Stimulated activated CD4-positive, alpha-beta T cell treated with anti-CD3 and anti-CD28 coated beads, Interleukin-15, amount 100 ng/mL, for 48 hours (primary cell): ENCODE measurements around the gene PLCH2.
"Not testable (repeated sequence)": the region's sequence is repeated elsewhere in the genome, so short reads cannot be mapped to it uniquely, and the experiment has no call there.

Source experiments
- DNase-seq, 2 donors: peaks; one replicate each; pipeline ENCODE4 v3.0.0-alpha.2; 2020; ENCODE audit warnings: low read depth in 2 of 2

Gene PLCH2

GRCh38 chr1:2443277-2444137 is 32.6 kb upstream of the PLCH2 start:
- DNase-seq, result peak in 1 of 2 donors; percentile 14

GRCh38 chr1:2444138-2444591 is 31.9 kb upstream of the PLCH2 start:
- no peak for DNase-seq

- no peak for DNase-seq
Observed at GRCh38 chr1:2445162-2445822, 30.8 kb upstream of the PLCH2 start.

DNA sequence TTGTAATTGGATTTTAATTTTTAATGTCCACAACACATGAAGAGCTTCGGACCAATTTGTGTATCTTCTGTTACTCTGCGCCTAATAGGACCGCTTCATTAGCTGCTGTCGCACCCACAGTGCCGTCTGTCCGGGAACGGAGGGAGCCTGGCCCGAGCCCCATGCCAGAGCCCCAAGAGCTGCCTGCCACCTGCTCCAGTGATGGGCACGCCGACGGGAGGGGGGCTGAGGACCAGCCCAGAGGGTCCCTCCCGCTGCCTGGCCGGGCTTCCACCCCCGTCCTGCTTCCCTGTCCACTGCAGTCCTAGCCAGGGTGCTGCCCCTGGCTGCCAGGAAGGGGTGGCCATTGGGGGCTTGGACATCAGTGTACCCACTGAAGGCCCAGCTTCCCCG is 30.3 kb upstream of the PLCH2 start:
- no peak for DNase-seq

DNA sequence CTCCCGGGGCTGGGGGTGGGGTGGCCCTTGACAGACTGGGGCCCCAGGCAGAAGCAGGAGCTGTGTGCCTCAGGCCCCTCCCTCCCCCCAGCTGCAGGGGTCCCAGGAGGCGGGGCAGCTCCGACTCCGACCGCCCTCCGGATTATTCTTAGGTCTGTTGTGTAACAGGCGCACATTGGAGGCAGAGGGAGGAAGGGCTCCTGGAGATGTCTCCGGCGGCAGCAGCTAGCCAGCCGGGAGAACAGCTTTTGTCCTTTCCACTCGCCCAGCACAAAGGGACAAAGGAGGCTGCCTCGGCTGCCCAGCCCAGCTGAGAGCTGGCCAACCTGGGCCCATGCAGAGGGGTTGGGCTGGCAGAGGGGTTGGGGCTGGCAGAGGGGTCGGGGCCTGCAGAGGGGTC is 29.7 kb upstream of the PLCH2 start:
- no peak for DNase-seq

DNA sequence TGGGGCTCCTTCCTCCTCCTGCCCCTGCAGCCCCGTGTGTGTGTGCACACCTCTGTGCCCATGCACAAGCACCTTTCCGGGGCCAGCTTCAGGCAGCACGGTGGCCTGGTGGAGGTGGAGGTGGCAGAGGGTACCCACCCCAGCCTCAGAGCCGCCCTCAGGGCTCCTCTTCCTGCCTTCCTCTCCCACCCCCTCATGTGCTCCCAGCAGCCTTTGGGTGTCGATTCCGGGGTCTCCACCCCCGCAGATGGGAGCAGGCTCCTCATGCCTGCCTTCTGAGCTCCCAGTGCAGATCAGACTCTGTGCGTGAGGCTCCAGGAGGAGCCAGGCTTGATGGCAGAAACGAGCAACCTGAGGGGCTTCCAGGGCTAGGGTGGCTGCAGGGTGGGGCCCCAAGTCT is 29.2 kb upstream of the PLCH2 start:
- no peak for DNase-seq

DNA sequence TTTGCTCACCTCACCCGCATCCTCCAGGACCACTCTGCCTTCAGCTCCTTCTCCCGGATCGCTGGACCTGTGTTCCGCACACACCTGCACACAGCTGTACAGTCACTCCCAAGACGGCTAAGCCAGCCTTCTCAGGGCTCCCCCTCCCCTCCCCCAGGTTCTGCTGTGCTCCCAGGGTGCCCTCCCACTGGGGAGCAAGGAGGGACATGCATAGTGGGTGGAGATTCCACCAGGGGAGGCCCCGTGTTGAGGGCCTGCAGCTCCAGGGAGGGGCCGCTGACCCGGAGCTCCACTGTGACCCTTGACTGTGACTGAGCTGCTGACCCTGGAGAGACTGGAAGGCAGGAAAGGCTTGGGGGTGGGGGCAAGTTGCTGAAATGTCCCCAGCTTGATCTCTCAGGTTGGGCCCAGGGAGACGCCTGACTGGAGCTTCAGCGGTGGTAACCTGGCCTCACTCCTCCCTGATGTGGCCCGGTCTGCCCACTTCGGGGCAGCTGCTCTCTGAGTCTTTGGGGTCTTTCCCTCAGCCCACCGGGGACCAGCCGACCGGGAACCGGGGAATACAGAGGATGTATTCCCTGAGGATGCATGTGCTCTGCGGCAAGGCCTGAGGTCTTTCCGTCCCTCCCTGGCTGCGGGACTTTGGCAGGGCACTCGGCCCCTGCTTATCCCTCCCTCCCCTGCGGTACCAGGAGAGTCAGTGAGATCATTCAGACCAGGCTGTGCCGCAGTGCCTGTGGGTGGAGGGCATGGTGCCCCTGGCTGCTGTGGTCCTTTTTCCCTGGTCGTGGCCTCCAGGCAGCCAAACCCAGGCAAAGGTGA is 28.6 kb upstream of the PLCH2 start:
- DNase-seq, result no peak

DNA sequence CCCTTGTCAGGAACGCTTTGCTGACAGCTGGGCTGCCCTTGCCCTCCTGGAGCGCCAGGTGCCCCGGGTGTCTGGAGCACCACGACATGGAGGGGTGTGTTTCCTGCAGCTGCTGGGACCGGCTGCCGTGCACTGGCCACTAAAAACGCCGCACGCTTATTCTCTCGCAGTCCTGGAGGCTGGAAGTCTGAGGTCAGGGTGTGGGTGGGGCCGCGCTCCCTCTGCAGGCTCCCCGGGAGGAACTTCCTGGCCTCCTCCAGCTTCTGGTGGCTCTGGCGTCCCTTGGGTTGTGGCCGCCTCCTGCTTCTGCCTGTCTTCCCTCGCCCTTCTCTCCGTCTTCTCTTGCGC is 28.0 kb upstream of the PLCH2 start:
- DNase-seq, result no peak

DNA sequence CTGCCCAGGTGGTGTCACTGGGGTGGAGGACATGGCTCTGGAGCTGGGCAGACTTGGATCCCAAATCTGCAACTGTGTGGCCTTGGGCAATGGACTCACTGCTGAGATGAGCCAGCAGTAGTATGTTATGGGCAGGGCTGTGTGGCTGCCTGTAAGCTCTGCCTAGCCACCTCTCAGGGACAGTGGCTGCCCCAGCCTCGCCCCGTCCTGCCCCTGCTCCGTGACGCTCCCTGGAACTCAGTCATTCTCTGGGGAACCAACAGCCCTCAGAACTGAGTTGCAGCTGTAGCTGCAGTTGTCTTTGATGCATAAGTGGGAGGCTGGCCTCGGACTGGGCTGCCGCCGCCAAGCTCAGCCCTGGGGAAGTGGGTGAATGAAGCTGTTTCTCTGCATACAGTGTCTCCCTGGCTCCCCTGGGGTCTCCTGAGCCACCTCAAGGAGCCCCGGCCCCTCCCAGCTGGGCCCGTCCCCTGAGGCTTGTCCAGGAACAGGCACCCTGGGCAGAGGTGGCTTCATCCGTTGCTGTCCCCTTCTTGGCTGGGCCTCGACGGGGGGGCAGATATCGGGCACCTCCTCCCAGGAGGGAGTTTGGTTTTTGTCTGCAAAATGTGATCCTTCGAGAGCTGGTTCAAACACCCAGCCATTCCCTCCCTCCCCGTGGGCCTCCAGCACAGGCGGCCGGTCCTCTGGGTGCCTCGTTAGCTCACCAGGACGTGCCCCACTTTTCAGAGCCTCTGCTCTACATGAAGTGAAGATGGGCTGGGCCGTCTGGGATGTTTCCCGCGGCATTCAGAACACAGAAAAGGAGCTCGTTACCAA is 26.2 kb upstream of the PLCH2 start:
- no peak for DNase-seq

DNA sequence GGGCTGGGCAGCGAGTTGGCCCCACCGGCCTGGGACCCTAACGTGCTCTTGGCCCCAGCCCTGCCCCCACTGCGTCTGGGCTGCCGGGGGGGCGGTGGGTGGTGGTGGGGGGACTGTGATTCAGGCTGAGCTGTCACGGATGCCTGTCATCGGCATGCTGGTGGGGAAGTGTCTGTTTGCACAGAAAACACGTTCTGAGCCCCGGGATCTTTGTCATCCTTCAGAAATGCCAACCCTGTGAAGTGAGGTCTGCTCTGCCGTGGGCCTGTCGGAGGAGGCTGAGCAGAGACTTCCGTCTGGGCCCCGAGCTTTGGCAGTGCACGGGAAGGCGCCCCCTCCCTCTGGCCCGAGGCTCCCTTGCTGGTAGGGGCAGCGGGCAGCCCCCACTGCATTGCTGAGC is 24.3 kb upstream of the PLCH2 start:
- no peak for DNase-seq

DNA sequence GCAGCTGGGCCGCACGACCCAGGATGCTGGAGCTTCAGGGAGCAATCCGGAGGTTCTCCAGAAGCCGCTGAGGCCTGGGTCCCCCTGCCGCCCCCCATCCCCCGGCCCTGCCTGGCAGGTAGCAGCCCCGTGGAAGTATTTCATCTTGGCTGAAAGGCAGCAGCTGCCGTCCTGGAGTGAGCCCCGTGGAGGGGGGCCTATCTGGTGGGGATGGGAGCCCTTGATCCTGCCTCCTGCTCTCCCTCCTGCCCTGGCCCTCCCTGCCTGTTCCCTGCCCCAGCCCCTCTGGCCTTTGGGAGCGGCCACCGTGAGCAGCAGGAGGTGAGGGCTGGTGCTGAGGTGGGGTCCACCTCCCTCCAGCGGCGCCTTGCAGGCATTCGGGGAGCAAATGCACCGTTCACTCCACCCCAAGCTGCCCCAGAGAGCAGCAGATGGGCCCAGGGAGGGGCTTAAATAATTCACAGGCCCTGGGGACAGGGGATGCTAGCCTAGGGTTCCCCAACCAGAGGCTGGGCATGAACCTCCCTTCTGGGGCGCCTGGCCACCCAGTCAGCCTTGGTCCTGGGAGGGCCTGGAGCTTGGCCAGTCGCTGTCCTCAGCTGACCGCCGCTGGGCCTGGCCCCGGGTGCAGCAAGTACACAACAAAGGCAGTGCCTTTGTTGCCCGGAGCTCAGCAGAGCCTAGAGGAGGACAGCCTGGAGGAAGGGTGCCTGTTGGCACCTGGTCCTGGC is 23.7 kb upstream of the PLCH2 start:
- no peak for DNase-seq

GRCh38 chr1:2452932-2453315 is 23.2 kb upstream of the PLCH2 start:
- DNase-seq, result no peak

DNA sequence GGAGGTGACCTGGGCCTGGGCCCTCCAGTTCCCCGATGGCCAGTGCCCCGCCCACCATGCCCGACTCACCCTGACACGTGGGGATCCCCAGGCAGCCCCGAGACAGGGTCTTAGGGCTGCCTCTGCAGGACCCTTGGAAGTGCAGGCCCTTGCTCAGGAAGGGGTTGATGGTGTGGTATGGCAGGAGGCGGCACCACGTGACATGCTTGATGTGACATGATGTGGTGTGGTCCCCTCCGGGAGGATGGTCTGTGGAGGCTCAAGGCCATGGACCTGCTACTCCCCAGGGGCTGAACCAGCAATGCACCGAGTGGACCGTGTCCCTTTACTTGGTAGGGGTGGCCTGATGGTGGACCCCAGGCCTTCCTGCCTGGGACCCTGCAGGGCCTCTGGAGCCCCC is 21.9 kb upstream of the PLCH2 start:
- no peak for DNase-seq

DNA sequence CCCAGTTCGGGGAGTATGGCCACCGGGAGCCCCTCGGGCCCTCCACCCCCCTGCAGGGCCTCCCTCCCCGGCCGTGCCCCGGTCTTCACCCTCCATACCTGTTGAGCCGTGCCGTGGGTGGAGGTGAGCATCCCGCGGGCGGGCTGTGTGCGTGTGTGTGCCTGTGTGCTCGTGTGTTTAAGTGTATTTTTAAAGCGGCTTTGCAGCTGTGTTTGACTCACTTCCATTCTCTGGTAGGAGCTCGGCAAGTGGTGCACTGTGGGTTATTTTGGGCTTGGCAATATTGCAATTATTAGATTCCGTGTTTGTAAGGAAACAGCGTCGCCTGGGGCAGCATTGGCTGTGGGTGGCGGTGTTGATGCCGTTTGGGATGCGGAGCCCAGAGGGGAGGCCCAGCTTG is 20.3 kb upstream of the PLCH2 start:
- no peak for DNase-seq

- no peak for DNase-seq
Observed at GRCh38 chr1:2457444-2457843, 18.6 kb upstream of the PLCH2 start.

DNA sequence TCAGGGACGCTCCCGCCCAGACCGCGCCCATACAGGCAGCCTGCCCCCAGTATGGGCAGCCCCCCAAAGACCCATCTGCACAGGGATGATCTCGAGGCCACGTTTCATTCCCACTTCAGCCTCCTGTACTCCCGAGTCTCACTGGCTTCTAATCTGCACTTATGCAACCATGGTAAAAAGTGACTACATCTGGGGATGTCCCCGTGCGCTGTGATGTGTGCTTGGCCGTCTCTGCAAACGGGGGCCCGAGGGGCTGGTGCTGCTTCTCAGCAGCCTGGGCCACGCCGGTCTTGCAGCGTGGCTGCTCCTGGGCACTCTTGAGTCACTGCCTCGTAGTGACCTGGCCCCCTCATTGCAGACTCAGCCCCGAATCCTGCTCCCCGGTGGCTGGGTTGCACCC is 17.4 kb upstream of the PLCH2 start:
- DNase-seq, result no peak

DNA sequence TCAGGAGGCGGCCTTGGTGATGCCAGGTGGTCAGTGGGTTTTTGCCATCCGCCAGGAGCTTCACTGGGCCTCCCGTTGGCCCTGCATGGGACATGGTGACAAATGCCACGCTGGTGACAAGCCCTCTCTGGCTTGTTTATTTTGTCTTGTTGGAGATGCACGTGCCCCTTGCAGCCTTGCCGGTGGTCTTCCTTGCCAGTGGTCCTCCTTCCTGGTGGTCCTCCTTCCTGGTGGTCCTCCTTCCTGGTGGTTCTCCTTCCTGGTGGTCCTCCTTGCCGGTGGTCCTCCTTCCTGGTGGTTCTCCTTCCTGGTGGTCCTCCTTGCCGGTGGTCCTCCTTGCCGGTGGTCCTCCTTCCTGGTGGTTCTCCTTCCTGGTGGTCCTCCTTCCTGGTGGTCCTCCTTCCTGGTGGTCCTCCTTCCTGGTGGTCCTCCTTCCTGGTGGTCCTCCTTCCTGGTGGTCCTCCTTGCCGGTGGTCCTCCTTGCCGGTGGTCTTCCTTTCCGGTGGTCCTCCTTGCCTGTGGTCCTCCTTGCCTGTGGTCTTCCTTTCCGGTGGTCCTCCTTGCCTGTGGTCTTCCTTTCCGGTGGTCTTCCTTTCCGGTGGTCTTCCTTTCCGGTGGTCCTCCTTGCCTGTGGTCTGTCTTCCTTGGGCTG is 16.9 kb upstream of the PLCH2 start:
- DNase-seq, result not testable (repeated sequence)

DNA sequence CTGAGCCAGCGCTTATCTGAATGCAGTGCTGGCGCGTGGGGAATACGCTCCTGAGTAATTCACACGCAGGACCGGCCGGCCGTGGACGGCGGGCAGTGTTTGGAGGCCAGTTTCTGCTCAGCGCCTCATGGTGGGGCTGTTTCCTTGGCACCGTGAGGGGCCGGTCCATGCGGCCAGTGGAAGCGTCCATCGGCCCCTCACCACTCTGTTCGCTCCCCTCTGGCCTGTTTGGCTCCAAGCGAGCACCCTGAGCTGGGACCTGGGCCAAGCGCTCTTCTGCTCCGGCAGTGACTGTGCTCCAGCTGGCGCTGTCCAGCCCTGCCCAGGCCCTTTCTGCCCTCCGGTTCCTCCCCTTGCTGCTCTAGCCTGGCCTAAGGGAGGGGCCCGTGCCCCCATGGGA is 16.3 kb upstream of the PLCH2 start:
- no peak for DNase-seq

GRCh38 chr1:2460203-2460602 is 15.9 kb upstream of the PLCH2 start:
- no peak for DNase-seq

GRCh38 chr1:2460996-2461751 is 14.9 kb upstream of the PLCH2 start:
- DNase-seq, result no peak
